Stimulated activated effector memory CD8-positive, alpha-beta T cell treated with anti-CD3 and anti-CD28 coated beads, Interleukin-12 subunit alpha, Interleukin-12 subunit beta, amount 100 ng/mL, for 72 hours (primary cell): ENCODE data around the gene OBSCN.

Source experiments
- ATAC-seq: fragments of 150-1000 bp; cut with Tn5 transposase; 2 replicates; pipeline ENCODE4 v1.10.0; 2021
- DNase-seq, 2 donors: peaks; one replicate each; pipeline ENCODE4 v3.0.0; 2021 to 2022; ENCODE audit warnings: low spot score in 2 of 2
- H3K27ac Mint-ChIP-seq: one replicate; pipeline ENCODE4 v1.8.0; 2022; ENCODE audit warnings: mild to moderate bottlenecking, mixed read lengths
- H3K36me3 Mint-ChIP-seq: one replicate; pipeline ENCODE4 v1.8.0; 2022; ENCODE audit warnings: mild to moderate bottlenecking, mixed read lengths
- H3K4me1 Mint-ChIP-seq: one replicate; pipeline ENCODE4 v1.8.0; 2022; ENCODE audit warnings: mixed read lengths
- H3K4me3 Mint-ChIP-seq: one replicate; pipeline ENCODE4 v1.8.0; 2022; ENCODE audit warnings: mild to moderate bottlenecking, mixed read lengths
- H3K9me3 Mint-ChIP-seq: one replicate; pipeline ENCODE4 v1.8.0; 2022; ENCODE audit warnings: mixed read lengths

Gene OBSCN

DNA sequence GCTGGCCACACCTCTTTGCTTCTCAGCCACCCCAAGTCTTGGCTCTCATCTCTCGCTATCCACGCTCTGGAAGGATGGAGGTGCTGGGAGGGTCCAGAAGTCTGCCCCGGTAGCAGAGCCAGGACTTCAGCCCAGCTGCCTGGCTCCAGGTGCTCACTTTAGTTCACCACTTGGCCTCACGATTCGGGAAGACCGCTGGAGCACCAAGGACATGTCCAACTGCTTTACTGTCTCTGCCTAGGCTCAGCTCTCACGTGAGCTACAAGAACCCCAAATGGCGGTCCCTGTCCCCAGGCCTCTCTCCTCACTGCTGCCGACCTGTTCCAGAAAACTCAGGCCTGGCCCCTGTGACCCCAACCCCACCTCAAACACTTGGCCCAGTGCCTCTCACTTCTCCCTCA lies 195.4 kb downstream of the OBSCN start:
- Mint-ChIP-seq H3K4me1 (peaks cover 71% of the 10 kb centered on the region), H3K27ac (peak overlapping the region; percentile 92), H3K36me3 (peaks cover 85% of the 10 kb centered on the region), H3K9me3 (no peaks in the 10 kb centered on the region), H3K4me3 (peak overlapping the region; percentile 88)
- no peak for DNase-seq
- ATAC-seq = no peak

DNA sequence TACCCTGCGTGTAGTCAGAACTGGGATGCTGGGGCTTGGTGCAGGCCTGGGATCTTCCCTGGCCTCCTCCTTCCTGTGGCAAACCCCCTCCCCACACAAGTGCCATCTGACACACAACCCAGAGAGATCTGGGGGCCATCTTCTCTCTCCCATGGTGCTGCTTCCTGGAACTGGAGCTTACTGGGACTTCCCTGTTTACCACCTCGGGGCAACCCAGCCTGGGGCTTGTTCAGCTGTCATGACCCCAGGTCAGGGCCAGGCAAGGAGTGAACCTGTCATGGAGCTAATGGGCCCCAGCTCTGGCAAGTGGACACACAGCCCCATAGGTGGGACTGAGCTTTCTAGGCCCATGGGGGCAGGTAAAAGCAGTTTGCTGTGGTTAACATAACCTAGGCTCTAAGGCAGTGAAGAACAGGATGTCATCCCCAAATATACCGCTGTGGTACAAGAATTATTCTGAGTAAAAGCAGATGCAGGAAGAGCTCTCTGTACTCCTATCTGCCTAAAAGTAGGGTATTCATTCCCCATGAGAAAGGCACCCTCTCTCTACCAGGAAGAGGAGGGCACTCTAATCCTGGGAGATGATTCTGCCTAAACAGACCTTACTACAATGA lies 196.4 kb downstream of the OBSCN start:
- DNase-seq (no peak), ATAC-seq (no peak)
- peak overlapping the region; percentile 92 for H3K27ac Mint-ChIP-seq
- H3K9me3 Mint-ChIP-seq = no peaks in the 10 kb centered on the region
- H3K4me1 Mint-ChIP-seq = peaks cover 75% of the 10 kb centered on the region
- peaks cover 77% of the 10 kb centered on the region for H3K36me3 Mint-ChIP-seq
- H3K4me3 Mint-ChIP-seq = peak overlapping the region; percentile 88

DNA sequence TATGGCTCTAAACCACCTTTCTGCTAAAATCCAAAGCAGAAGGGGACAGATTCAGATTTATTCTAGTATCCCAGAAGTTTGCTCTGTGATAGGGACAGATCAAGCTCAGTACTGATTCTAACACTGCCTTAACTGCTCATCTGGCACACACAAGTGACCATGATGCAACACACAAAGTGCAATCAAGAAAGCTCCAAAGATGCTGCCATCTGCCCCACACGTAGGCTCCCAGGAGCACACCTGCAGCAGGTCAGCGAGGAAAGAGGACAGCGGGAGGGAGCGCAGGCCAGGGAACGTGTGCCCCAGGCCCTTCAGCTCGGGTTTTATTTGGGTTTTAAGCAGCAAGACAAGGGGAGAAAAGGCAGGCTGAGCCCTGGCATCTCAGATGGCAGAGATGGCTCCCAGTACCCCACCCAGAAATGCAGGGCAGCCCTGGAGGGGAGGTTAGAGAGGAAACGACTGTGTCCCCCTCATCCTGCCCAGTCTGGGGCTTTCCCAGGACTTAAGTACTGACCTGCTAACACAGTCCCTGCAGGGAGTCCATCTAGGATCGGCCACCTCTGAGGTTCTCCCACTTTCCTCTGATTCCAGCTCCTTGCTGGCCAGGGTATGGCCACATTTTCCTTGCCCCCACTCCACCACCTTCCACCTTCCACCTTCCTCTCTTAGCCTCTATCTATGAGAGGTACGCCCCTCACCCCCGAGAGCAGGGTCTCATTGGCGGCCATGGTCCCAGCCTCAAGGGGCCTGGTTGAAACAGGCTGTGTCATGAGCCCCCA lies 197.5 kb downstream of the OBSCN start:
- Mint-ChIP-seq H3K4me1 (peaks cover 66% of the 10 kb centered on the region), H3K27ac (peak overlapping the region; percentile 92), H3K36me3 (peaks cover 66% of the 10 kb centered on the region), H3K9me3 (no peaks in the 10 kb centered on the region), H3K4me3 (peak overlapping the region; percentile 88)
- no peak for ATAC-seq
- no peak for DNase-seq

DNA sequence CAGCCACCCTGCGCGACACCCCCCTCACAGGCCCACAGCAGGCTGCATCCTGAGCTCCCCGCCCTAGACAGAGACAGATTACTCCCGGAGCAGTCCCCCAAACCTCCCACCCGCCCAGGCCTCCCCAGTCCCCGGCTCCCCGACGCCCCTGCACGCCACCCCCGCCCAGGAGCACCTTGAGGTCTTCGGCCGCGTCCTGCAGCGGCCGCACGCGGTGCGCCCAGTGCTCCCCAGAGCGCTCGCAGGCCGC lies 198.1 kb downstream of the OBSCN start:
- no peak for DNase-seq
- Mint-ChIP-seq H3K27ac (peak overlapping the region; percentile 92), H3K36me3 (peaks cover 60% of the 10 kb centered on the region), H3K9me3 (no peaks in the 10 kb centered on the region), H3K4me3 (peak overlapping the region; percentile 88), H3K4me1 (peaks cover 63% of the 10 kb centered on the region)
- ATAC-seq = peak; percentile 0

DNA sequence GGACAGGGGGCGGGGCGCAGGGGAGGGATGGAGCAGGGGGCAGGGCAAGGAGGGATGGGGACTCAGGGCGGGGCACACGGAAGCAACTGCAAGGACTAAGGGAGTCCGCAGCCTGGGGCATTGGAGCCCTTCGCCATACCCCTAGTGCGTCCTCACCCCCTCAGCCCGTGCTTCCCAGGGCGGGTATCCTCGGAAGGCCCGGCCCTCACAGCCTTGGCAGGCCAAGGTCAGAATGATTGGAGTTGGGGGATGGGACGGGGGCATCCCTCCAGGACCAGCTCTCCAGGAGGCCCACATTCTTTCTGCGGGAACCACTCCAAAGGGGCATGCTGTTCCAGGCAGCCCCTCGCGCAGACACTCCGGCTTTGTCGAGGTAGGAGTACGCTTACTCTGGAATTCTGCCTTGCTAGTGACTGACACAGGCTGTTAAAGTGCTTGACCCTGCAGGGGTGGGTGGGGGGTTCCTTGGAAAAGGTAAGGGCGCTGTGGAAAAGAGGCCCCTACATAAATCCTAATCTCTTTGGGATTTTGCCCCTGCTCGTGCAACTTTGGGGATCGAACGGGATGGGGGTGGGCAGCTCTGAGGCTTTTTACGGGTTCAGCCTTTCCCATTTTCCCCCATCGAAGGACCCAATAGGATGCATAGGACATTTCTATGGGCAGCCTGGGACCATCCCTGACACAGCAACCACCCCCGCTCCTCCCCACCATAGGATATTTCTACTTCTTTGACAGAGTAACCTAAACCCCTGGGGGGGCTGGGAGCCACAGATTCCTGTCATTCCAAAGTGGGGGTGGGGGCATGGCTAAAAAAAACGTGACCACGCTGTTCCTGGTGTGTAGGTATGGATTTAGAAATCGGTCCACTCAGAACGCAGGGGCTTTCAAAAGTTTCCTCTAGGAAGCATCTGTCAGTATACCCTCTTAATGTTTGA lies 199.5 kb downstream of the OBSCN start:
- peaks cover 46% of the 10 kb centered on the region for H3K36me3 Mint-ChIP-seq
- H3K4me1 Mint-ChIP-seq = peaks cover 52% of the 10 kb centered on the region
- H3K27ac Mint-ChIP-seq = peak overlapping the region; percentile 92
- H3K4me3 Mint-ChIP-seq = peak overlapping the region; percentile 88
- DNase-seq (no peak), ATAC-seq (no peak)
- no peaks in the 10 kb centered on the region for H3K9me3 Mint-ChIP-seq

DNA sequence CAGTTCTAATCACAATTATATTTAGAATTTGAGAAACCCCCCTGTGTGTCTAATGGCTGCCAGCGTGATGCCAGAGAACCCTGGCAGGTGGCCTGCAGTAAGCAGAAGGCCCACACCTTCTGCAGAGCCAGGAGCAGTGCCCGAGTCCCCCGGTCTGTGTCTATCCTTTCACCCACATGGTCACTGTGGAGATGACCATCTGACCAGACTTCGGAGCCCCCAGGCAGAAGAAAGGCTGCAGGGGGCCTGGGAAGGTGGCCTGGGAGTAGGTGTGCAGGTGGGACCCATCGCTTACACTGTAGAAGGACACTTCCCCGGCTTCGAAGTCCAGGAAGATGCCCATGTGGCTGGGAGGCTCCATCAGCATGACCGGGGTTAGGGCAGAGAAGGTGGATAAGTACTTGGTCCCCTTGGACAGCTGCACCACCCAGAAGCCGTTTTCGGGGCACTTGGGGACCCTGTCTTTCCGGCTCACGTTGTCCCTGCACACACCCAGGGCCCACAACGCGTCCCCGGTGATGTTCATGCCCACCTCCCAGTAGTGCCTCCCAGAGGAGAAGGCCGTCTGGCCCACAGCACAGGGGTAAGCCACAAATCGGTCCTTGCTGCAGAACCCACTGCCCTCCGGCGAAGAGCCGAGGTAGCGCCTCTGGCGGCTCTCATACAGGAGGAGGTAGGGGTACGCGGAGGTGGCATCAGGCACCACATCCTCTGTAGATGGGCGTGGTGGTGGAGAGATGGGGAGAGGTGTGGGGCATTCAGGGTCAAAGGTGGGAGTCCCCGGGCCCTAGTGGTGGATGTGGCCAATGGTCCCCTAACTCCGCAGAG lies 200.4 kb downstream of the OBSCN start:
- Mint-ChIP-seq H3K4me1 (peaks cover 43% of the 10 kb centered on the region), H3K9me3 (no peaks in the 10 kb centered on the region), H3K4me3 (peak overlapping the region; percentile 88), H3K36me3 (peaks cover 38% of the 10 kb centered on the region), H3K27ac (peak overlapping the region; percentile 32)
- no peak for DNase-seq
- no peak for ATAC-seq

DNA sequence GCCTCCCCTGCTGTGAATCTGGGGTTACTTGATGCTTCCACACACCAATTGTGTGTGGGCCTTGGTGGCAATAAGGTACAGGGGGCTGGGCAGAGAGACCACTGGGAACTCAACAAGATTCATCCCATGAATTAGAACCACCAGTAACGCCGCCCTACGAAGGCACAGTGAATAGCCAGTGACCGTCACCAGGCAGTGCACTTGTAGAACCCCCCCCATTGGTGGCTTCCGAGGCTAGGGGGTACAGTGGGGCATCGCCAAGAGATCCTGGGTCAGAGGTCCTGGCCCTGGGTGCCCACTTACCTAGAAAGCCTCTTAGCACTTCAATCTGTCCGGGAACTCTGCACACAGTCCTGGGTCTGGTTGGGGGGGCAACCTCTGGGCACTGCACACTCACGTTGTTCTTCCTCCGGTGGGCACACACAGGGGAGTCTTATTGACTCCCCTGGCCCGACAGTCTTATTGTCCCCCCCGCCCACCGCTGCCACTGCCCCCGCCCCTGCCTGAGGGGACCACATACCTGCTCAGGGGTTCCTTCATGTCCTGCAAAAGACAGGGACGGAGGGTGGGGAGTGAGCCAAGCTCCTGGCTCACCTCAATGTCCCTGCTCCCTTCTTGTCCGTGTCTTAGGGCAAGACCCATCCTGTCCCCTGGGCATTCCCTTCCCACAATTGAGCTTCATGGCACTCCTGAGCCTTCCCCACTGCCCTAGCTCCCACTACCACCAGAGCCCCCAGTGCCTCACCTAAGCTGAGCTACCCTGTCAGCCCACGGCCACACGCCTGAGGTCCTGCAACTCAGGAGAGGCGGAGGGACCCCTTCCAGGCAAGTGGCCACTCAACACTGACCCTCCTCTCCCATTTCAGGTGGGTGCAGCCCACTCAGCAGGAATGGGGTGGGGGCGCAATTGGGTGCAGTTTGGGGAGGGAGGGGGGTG lies 201.3 kb downstream of the OBSCN start:
- no peak for DNase-seq
- ATAC-seq = no peak
- peak overlapping the region; percentile 45 for H3K27ac Mint-ChIP-seq
- H3K4me3 Mint-ChIP-seq = peak overlapping the region; percentile 88
- H3K36me3 Mint-ChIP-seq = peaks cover 29% of the 10 kb centered on the region
- H3K9me3 Mint-ChIP-seq = no peaks in the 10 kb centered on the region
- H3K4me1 Mint-ChIP-seq = peaks cover 34% of the 10 kb centered on the region

DNA sequence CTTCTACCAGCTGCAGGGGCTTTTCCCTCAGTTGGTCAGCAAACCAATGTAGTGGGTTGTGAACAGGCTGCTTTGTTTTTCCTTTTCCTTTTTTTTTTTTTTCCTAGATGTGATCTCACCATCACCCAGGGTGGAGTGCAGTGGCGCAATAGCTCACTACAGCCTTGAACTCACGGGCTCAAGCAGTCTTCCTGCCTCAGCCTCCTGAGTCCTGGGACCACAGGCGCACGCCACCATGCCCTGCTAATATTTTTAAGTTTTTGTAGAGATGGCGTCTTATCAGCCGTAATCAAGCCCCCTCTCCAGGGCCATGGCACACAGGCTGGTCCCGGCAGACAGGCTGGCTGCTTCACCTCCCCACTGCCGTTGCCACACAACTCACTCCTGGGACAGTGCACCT lies 202.2 kb downstream of the OBSCN start:
- no peak for DNase-seq
- H3K4me1 Mint-ChIP-seq = peaks cover 26% of the 10 kb centered on the region
- peaks cover 21% of the 10 kb centered on the region for H3K36me3 Mint-ChIP-seq
- ATAC-seq = no peak
- no peaks in the 10 kb centered on the region for H3K9me3 Mint-ChIP-seq
- no peak overlapping the region for H3K27ac Mint-ChIP-seq
- H3K4me3 Mint-ChIP-seq = no peak overlapping the region

DNA sequence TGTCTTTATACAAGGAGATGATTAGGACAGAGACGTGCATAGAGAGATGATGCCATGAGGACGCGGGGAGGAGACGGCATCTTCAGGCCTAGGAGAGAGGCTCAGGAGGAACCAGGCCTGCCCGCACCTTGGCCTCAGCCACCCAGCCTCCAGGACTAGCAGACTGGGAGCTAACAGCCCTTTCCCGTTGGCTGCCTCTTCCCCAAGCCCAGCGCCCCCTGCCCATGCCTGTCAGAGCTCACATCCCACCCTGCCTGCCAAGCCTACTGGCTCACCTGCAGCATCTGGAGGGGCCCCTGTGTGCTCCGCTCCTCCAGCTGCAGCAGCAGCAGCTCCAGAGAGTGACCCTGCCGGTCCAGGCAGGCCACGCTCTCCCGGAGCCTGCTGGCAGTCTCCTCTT lies 202.8 kb downstream of the OBSCN start:
- ATAC-seq (no peak), DNase-seq (no peak)
- Mint-ChIP-seq H3K27ac (peak overlapping the region; percentile 74), H3K4me3 (no peak overlapping the region), H3K9me3 (no peaks in the 10 kb centered on the region), H3K4me1 (peaks cover 26% of the 10 kb centered on the region), H3K36me3 (peaks cover 14% of the 10 kb centered on the region)

DNA sequence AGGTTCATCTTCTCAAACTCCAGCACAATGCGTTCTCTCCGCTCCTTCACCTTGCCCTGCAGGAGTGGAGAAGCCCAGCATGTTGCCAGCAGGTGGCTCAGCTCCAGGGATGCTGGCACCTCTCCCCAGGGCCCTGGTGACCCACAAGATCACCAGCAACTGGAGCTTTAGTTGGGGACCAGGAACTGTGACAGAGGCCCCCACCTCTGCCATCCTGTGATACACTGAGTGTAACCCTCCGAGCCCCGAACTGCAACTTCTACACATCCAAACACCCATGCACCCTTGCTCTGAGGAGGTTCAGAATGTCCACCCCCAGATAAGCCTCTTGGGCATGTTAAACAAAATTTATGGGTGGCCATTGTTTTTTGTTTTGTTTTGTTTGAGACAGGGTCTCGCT lies 203.3 kb downstream of the OBSCN start:
- Mint-ChIP-seq H3K9me3 (no peaks in the 10 kb centered on the region), H3K4me1 (peaks cover 29% of the 10 kb centered on the region), H3K27ac (peak overlapping the region; percentile 74), H3K36me3 (peaks cover 10% of the 10 kb centered on the region), H3K4me3 (no peak overlapping the region)
- ATAC-seq (no peak), DNase-seq (no peak)

DNA sequence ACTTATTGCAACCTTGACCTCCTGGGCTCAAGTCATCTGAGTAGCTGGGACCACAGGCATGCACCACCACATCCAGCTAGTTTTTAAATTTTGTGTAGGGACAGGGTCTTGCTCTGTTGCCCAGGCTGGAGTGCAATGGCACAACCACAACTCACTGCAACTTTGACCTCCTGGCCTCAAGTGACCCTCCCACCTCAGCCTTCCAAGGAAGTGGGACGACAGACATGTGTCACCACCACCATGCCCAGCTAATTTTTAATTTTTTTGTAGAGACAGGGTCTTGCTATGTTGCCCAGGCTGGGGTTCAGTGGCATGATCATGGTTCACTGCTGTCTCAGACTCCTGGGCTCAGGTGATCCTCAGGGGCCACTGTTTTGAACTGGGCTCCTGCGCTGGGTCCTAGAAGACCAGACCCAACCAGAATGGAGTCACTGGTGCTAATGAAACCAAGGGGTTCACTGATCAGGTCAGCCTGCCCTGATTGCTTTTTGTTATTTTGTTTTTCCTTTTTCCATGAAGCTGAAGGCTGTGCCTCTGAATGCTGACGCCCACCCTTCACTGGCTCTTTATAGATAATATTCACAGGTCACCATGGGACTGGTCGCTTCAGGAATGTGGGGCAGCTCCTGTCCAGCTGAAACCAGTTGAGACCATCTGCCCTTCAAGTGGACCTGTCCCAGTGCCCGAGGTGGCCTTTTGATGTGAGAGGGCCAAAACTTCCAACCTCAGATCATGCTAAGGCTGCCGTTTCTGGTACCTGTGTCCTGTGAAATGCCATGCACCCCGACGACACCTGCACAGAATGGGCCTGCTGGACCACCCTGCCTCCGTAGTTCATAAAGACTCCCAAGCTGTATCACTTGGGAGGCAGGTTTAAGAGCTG lies 203.9 kb downstream of the OBSCN start:
- Mint-ChIP-seq H3K4me3 (no peak overlapping the region), H3K9me3 (no peaks in the 10 kb centered on the region), H3K27ac (no peak overlapping the region), H3K36me3 (peaks cover 3% of the 10 kb centered on the region), H3K4me1 (peaks cover 35% of the 10 kb centered on the region)
- DNase-seq = no peak
- ATAC-seq = no peak

DNA sequence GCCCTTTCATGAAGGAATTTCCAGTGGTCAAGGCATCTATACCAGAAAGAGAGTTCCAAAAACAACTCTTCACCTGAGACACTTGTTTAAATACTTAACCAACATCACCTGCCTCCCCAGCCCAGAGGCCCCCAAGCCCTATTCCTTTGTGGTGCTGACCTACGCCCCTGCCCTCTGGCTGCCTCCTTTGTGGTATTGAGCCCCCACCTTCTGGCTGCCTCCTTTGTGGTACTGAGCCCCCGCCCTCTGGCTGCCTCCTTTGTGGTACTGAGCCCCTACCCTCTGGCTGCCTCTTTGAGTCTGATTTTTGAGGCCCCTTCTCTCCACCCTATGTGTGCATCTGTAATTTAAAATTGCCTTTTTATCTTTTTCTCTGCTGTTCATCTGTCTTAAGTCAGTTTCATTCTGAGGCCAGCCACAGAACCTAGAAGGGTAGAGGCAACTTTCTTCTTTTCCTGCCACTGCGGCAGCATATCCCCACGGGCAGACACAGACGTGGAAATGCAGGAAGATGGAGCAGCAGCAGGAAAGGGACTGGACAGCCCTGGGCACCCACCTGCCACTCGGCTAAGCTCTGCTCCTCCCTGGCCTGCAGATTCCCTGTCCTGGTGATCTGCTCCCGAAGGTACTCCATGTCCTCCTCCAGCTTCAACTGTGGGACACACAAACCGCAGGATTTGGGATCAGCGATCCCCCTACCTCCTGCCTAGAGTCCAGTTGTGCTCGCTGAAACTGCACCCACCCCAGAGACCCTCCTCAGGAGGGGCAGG lies 205.6 kb downstream of the OBSCN start:
- Mint-ChIP-seq H3K27ac (no peak overlapping the region), H3K4me3 (no peak overlapping the region), H3K36me3 (no peaks in the 10 kb centered on the region), H3K4me1 (peaks cover 33% of the 10 kb centered on the region), H3K9me3 (no peaks in the 10 kb centered on the region)
- no peak for DNase-seq
- no peak for ATAC-seq
